Right ventricle myocardium inferior (tissue), 1 donor: ENCODE data around the gene CARS2. TPM values are rescaled to one million over a fixed set of nuclear protein-coding genes. Genes with fewer than 3 reads are reported as not detected.
"Not testable (repeated sequence)": the region's sequence is repeated elsewhere in the genome, so short reads cannot be mapped to it uniquely, and the experiment has no call there.

Experiments used
- ATAC-seq: fragments of 200-7000 bp; cut with Tn5 transposase; one replicate; pipeline ENCODE4 v1.9.1; 2020; ENCODE audit warnings: mild to moderate bottlenecking, moderate library complexity
- DNase-seq: peaks from one replicate; pipeline ENCODE4 v3.0.0; 2021; ENCODE audit errors: missing footprints
- intact Hi-C: fragments of 100-400 bp; cut with DNase I; formaldehyde crosslinking; loops from one replicate; pipeline ENCODE4 v1.11.0; 2022
- long read RNA-seq: library from polyadenylated mRNA; unstranded; transcript quantifications from one replicate; pipeline ENCODE4 v2.0.0, GENCODE V29; 2021
- total RNA-seq: library from RNA; stranded (reverse); fragmentation: NEBNext Ultra II Directional; extraction: Animal tissue kit (Norgen Biotek cat#: 25700); gene quantifications from one replicate; pipeline ENCODE4 v1.2.1, GENCODE V29; 2021
- donor health status: DM: no; HTN: yes; CAD: no; lungs with severe emphysema.

The CARS2 gene
- 52.1 TPM for total RNA-seq
- long read RNA-seq, transcript CARS2-201 (15 exons, 1,879 nt) = major isoform, 45 of 51 reads
- long read RNA-seq, partial matches to known transcripts = 4 of 51 reads
- long read RNA-seq, other reads (novel, unspliced or antisense) = 1 of 51 reads

DNA sequence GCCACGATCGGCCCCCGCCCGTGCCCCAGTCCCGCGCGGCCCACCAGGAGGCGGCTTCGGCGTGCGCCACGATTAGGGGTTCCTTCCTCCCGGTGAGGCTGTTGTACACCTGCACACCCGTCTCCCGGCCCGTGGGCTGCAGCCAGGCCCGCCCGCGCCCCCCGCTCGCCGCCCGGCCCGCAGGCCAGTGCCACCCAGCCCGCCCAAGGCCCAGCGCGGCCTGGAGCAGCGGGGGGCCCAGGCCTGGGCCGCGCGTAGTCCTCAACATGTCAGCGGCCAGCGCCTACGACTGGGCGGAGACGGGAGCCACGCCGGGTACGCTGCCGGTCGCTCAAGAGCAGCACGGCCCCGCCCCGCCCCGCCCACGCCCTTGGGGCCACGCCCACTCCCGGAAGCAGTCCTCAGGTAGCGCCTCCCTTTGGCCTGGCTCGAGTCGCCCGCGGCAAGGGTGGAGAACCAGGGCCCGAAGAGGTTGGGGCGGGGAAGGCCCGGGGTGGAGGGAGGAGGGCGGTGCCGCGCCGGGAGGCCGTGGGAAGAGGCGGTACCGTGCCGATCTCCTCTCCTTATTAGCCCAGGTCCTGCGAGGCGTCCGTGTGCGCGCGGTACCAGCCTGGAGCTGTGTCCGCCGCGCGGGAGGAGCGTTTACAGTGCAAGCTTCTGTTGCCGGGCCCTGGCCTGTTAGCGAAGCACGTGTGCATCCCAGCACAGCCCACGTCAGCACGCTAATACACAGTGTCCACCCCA, at the start of gene CARS2:
CARS2 (minus strand) TSS at position 291 of the 744 bp plus-strand sequence; CDS start at position 268, 23 bp downstream.
- ATAC-seq (peak; percentile 99), DNase-seq (peak; percentile 98)
- intact Hi-C loops = no loop called here

GRCh38 chr13:110748271-110748670, 42.4 kb upstream of the CARS2 start:
- DNase-seq (no peak), ATAC-seq (no peak)
- intact Hi-C loops = no loop called here

GRCh38 chr13:110746438-110746837, 40.5 kb upstream of the CARS2 start:
- DNase-seq (no peak), ATAC-seq (no peak)
- intact Hi-C loops = no loop called here

GRCh38 chr13:110743687-110744086, 37.8 kb upstream of the CARS2 start:
- no peak for ATAC-seq
- DNase-seq = no peak
- intact Hi-C loops = no loop called here

DNA sequence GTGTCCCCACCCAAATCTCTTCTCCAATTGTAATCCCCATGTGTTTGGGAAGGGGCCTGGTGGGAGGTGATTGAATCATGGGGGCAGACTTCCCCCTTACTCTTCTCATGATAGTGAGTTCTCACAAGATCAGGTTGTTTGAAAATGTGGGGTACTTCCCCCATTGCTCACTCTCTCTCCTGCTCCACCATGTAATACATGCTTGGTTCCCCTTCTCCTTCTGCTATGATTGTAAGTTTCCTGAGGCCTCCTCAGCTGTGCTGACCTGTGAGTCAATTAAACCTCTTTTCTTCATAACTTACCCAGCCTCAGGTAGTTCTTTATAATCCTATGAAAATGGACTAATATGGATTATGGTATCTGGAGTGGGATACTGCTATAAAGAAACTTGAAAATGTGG, 31.6 kb upstream of the CARS2 start:
- no peak for ATAC-seq
- DNase-seq = no peak
- intact Hi-C loops = no loop called here

DNA sequence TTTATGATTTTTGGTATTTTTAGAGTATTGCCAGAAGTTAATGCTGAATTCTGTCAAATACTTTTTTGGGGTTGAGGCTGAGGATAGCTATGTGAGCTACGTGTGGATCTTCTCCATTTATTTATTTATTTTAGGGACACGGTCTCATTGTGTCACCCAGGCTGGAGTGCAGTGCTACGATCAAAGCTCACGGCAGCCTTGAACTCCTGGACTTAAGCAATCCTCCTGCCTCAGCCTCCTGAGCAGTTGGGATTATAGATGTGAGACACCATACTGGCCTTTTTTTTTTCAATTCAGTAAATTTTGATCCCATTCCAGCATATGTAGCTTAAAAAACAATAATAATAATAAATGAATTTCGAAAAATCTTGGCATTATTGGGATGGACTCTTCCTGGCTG, 28.6 kb upstream of the CARS2 start:
- ATAC-seq (no peak), DNase-seq (no peak)
- intact Hi-C loops = no loop called here

- intact Hi-C loops = no loop called here
- DNase-seq = no peak
- ATAC-seq = no peak
Observed at GRCh38 chr13:110731072-110731471, 25.2 kb upstream of the CARS2 start.

DNA sequence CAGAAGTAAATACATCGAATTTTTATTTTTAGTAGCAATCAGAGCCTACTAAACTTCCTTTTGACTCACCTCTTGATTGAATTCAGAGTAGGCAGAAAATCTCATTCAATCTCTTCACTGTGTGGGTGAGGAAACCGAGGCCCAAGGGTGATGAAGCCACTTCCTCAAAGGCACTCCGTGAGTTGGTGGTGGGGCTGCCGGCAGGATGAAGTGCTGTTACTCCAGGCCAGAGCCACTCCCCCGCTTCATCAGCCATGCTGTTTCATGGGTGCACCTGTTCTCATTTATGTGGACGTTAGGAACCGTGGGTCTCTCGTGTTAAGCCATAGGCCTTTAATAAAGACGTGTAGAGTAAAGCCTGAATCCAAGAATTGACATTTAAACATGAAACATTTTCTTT, 20.8 kb upstream of the CARS2 start:
- intact Hi-C loops = no loop called here
- ATAC-seq (no peak), DNase-seq (no peak)

- ATAC-seq, intact Hi-C loops, DNase-seq: not testable (repeated sequence)
Observed at GRCh38 chr13:110726153-110726552, 20.2 kb upstream of the CARS2 start.

GRCh38 chr13:110723598-110723997, 17.7 kb upstream of the CARS2 start:
- intact Hi-C loops = no loop called here
- DNase-seq (no peak), ATAC-seq (no peak)

DNA sequence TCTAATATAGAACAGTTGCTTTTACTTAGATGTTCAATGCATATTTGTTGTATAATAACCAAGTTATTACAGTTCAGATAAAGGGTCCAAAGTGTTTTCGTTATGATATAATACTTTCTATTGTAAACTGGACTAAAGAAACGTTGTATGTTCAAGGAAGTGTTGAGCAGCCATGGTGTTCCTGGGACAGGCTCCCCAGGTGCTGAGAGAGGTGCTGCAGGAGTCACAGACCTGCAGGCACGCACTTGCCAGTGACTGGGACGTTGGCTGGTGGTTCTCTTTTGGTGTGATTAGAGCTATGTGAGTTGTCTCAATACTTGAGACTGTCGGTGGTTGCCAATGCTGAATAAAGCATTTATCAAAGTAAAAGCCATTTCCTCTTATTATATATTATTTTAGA, 17.1 kb upstream of the CARS2 start:
- DNase-seq = no peak
- intact Hi-C loops = no loop called here
- no peak for ATAC-seq

DNA sequence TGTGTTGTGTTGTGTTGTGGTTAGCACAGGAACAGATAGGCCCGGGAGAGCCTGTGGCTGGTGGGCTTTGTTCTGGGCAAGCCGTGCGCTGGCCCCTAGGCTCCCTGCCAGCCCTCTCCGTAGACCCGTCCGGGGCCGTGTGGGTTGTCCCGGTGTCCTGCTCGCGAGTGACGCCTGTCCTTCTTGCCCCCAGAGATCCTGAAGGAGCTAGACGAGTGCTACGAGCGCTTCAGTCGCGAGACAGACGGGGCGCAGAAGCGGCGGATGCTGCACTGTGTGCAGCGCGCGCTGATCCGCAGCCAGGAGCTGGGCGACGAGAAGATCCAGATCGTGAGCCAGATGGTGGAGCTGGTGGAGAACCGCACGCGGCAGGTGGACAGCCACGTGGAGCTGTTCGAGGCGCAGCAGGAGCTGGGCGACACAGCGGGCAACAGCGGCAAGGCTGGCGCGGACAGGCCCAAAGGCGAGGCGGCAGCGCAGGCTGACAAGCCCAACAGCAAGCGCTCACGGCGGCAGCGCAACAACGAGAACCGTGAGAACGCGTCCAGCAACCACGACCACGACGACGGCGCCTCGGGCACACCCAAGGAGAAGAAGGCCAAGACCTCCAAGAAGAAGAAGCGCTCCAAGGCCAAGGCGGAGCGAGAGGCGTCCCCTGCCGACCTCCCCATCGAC, 13.3 kb upstream of the CARS2 start:
- DNase-seq = no peak
- ATAC-seq = no peak
- intact Hi-C loops = loop anchor here (10.0 kb wide), 2 partner anchors 484 to 496 kb away; no protein-coding TSS in a partner anchor

DNA sequence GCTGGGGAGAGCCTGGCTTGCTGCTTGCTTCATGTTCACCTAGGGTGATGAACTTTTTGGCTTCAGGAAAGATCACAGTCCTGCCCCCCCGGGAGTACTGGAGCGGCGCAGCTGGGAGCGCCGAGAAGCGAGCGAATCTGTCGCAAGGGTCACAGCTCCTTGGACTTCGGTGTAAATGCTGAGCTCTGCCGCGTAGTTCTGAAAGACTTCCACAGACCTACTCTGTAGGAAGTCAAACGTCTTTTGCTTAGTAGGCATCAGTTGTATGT, 10.3 kb upstream of the CARS2 start:
- intact Hi-C loops = loop anchor here (2.0 to 10.0 kb wide), 3 partner anchors 101 to 499 kb away; no protein-coding TSS in a partner anchor
- no peak for ATAC-seq
- no peak for DNase-seq

DNA sequence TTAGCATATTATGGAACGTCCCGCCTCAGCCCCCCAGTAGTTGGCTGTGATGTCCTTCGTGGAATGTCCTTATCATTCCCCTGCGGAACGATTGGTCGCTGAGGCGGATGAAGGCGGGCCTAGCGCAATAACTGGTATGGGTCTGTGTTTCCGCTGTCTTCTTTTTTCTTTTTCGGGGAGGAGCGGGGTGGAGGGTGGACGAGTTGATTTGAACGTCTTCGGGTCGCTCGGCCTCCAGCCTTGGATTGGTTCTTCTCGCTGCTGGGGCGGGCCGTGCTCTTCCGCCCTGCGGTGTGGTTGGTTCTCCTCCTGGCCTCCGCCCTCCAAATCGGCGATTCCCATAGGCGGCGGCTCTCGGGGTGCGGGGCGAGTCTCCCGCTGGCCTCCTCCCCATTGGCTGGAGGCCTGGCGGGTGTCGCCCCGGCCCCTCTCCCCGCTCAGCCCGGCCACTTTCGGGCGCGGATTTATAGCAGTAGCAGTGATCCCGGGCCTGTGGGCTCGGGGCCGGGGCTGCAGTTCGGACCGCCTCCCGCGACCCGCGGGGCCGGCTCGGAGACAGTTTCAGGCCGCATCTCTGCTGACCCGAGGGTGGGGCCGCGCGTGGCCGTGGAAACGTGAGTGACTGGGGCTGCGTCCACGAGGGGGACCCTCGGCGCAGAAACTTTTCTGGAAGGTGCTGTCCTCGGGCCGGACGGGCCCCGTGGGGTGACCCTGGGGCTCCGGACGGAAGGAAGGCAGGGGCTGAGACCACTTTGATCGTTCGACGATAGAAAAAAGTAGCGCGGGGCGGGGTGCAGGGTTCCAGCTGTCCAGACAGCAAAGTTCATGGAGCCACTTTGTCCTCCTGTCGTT, 9.7 kb upstream of the CARS2 start:
- DNase-seq = peak; percentile 99
- ATAC-seq = peak; percentile 78
- intact Hi-C loops = loop anchor here (1.0 to 10.0 kb wide), 4 partner anchors 101 to 499 kb away; partner anchors contain the start of gene ANKRD10

DNA sequence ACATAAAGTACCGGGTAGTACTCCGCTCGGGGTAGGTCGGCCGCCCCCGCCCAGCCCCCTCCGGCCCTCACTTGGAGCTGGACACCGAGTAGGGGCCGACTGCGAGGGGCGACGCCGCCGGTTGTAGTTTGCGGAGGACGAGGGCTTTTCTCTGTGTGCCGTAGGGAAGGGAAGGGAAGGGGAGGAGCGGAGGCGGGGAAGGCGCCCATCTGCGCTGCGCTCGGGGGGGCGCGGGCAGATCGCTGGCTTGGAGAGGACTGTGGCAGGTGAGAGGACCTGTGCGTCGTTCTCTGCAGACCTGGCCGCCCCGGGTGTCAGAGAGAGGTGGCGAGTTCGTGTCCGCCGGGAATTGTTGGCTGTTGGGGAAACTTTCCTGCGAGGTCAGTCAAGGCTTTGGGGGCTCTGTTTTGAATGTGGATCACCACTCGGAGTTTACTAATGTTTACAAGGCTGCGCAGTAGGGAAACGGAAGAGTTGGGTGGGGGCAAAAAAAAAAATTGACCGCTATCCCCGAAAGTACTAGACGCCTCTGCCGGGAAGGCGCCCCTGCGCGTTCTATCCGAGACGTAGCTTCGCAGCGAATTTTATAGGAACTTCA, 9.0 kb upstream of the CARS2 start:
- intact Hi-C loops = loop anchor here (1.0 to 10.0 kb wide), 3 partner anchors 200 to 500 kb away; partner anchors contain the start of gene ANKRD10
- ATAC-seq (no peak), DNase-seq (peak; percentile 84)

DNA sequence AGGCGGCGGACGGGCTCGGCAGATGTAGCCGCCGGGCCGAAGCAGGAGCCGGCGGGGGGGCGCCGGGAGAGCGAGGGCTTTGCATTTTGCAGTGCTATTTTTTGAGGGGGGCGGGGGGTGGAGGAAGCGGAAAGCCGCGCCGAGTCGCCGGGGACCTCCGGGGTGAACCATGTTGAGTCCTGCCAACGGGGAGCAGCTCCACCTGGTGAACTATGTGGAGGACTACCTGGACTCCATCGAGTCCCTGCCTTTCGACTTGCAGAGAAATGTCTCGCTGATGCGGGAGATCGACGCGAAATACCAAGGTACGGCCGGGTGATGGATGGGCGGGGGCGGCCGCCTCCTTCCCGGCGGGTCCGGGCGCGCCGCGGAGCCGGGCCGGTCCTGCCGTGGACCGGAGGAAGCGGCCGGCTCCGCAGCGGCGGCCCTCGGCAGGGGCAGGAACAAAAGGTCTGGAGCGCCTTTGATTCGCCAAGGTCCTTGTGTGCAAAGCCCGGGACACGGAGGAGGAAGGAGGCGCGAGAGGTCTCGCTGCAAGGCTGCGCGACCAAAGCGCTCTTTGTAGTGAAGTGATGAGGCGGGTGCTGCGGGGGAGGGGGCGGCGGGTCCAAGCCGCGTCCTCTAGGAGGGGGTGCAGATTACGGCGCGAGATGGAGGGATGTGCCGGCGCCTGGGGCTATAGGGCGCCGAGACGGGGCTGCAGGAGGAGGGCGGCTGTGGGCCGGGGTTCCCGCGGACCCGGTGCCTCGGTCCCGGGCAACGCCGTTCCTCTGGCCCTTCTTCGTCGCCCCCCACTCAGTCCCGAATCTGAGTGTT, 8.3 kb upstream of the CARS2 start:
- DNase-seq = peak; percentile 75
- no peak for ATAC-seq
- intact Hi-C loops = loop anchor here (2.0 to 10.0 kb wide), 3 partner anchors 97 to 501 kb away; no protein-coding TSS in a partner anchor

DNA sequence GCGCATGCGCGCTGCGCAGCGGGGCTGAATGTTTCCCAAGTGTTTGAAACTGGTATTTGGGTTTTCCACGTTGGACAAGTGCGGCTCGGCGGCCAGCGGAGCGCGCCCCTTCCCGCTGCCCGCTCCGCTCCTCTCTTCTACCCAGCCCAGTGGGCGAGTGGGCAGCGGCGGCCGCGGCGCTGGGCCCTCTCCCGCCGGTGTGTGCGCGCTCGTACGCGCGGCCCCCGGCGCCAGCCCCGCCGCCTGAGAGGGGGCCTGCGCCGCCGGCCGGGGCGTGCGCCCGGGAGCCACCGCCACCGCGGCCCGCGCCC, 7.7 kb upstream of the CARS2 start, which contains the start of gene ING1:
ING1 (plus strand) TSS at position 59 of the 311 bp plus-strand sequence. CDS start 450 bp downstream, outside the sequence.
- DNase-seq = no peak
- intact Hi-C loops = loop anchor here (2.0 to 10.0 kb wide), 3 partner anchors 97 to 501 kb away; no protein-coding TSS in a partner anchor

More for the DNA sequence above, 7.7 kb upstream of the CARS2 start, which contains the start of gene ING1:
- ATAC-seq = no peak
